ENCODE results near the gene FAM163B.

Gene FAM163B

DNA sequence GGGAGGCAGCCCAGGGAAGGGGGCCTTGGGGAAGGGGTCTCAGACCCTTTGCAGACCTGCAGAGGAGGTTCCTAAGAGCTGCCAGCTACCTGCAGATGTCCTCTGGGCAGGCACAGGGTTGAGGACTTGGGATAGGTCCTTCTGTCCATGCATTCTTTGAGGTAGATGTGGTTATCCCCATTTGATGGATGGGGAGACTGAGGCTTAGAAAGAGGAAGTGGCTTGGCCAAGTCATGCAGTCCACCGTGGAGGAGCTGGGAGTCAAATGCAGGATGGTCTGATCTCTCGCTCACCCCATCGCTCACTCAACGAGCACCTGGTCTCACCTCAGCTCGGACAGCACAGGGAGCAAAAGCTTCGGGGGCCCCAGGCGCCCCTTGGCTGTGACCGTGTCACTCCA, 54.5 kb downstream of the FAM163B start:
- ATAC-seq, result no peak

DNA sequence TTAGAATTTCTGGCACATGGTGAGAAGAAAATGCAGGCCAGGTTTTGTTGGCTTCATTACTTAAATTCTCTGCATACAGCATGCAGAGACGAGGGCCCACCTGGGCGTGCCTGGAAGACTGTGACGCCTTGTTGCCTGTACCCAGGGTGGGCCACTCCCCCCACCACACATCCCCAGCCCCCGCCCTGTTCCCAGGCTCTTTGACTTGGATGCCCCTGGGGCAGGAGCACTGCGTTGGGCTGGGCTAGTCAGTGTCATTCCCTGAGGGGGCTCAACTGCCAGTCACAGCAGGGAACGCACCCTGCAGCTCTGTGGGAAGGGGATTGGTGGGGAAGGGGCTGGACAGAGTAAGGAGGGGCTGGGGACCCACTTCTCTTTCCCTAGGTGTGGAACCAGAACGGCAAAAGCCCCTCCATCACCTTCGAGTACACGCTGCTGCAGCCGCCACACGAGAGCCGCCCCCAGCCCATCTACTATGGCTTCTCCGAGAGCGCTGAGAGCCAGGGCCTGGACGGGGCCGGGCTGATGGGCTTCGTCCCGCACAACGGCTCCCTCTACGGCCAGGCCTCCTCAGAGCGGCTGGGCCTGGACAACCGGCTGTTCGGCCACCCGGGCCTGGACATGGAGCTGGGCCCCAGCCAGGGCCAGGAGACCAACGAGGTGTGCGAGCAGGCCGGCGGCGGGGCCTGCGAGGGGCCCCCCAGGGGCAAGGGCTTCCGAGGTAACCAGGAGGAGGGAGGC, 55.0 kb downstream of the FAM163B start:
- TF ChIP-seq RARB (CRISPR knock-in tag; IDR thresholded peaks at IDR 0.05) (no peak), SNAI2 (CRISPR knock-in tag; IDR thresholded peaks at IDR 0.05) (no peak), ISL1 (CRISPR knock-in tag; IDR thresholded peaks at IDR 0.05) (no peak), ZFP30 (CRISPR knock-in tag; IDR thresholded peaks at IDR 0.05) (no peak), TCF4 (CRISPR knock-in tag; IDR thresholded peaks at IDR 0.05; ENCODE audit: borderline replicate concordance) (no peak), BACH2 (CRISPR knock-in tag; IDR thresholded peaks at IDR 0.05; ENCODE audit: borderline replicate concordance) (no peak), TOX (CRISPR knock-in tag; IDR thresholded peaks at IDR 0.05; ENCODE audit: borderline replicate concordance) (no peak), ZC3H10 (CRISPR knock-in tag; IDR thresholded peaks at IDR 0.05) (no peak), ARNTL (CRISPR knock-in tag; IDR thresholded peaks at IDR 0.05; ENCODE audit: borderline replicate concordance, low read depth) (no peak), PPARA (CRISPR knock-in tag; IDR thresholded peaks at IDR 0.05; ENCODE audit: borderline replicate concordance) (no peak)
- TF ChIP-seq, protein P1, sequence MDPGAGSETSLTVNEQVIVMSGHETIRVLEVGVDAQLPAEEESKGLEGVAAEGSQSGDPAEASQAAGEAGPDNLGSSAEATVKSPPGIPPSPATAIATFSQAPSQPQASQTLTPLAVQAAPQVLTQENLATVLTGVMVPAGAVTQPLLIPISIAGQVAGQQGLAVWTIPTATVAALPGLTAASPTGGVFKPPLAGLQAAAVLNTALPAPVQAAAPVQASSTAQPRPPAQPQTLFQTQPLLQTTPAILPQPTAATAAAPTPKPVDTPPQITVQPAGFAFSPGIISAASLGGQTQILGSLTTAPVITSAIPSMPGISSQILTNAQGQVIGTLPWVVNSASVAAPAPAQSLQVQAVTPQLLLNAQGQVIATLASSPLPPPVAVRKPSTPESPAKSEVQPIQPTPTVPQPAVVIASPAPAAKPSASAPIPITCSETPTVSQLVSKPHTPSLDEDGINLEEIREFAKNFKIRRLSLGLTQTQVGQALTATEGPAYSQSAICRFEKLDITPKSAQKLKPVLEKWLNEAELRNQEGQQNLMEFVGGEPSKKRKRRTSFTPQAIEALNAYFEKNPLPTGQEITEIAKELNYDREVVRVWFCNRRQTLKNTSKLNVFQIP (CRISPR knock-in tag; IDR thresholded peaks at IDR 0.05; ENCODE audit: borderline replicate concordance, low read depth), result no peak
- TF ChIP-seq, protein P2, sequence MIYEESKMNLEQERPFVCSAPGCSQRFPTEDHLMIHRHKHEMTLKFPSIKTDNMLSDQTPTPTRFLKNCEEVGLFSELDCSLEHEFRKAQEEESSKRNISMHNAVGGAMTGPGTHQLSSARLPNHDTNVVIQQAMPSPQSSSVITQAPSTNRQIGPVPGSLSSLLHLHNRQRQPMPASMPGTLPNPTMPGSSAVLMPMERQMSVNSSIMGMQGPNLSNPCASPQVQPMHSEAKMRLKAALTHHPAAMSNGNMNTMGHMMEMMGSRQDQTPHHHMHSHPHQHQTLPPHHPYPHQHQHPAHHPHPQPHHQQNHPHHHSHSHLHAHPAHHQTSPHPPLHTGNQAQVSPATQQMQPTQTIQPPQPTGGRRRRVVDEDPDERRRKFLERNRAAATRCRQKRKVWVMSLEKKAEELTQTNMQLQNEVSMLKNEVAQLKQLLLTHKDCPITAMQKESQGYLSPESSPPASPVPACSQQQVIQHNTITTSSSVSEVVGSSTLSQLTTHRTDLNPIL (CRISPR knock-in tag; IDR thresholded peaks at IDR 0.05; ENCODE audit: low read depth), result no peak
- TF ChIP-seq, protein P3, sequence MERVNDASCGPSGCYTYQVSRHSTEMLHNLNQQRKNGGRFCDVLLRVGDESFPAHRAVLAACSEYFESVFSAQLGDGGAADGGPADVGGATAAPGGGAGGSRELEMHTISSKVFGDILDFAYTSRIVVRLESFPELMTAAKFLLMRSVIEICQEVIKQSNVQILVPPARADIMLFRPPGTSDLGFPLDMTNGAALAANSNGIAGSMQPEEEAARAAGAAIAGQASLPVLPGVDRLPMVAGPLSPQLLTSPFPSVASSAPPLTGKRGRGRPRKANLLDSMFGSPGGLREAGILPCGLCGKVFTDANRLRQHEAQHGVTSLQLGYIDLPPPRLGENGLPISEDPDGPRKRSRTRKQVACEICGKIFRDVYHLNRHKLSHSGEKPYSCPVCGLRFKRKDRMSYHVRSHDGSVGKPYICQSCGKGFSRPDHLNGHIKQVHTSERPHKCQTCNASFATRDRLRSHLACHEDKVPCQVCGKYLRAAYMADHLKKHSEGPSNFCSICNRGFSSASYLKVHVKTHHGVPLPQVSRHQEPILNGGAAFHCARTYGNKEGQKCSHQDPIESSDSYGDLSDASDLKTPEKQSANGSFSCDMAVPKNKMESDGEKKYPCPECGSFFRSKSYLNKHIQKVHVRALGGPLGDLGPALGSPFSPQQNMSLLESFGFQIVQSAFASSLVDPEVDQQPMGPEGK (CRISPR knock-in tag; IDR thresholded peaks at IDR 0.05; ENCODE audit: borderline replicate concordance), result no peak
- no peak for ATAC-seq

More for the DNA sequence above, 54.5 kb downstream of the FAM163B start:
- TF ChIP-seq RARB (CRISPR knock-in tag; IDR thresholded peaks at IDR 0.05) (no peak), ZC3H10 (CRISPR knock-in tag; IDR thresholded peaks at IDR 0.05) (no peak), TCF4 (CRISPR knock-in tag; IDR thresholded peaks at IDR 0.05; ENCODE audit: borderline replicate concordance) (no peak), CSDC2 (CRISPR knock-in tag; IDR thresholded peaks at IDR 0.05) (no peak), ISL1 (CRISPR knock-in tag; IDR thresholded peaks at IDR 0.05) (no peak), ZNF8 (CRISPR knock-in tag; IDR thresholded peaks at IDR 0.05) (no peak), ZFP30 (CRISPR knock-in tag; IDR thresholded peaks at IDR 0.05) (no peak), OSR1 (CRISPR knock-in tag; IDR thresholded peaks at IDR 0.05) (no peak), PPARA (CRISPR knock-in tag; IDR thresholded peaks at IDR 0.05; ENCODE audit: borderline replicate concordance) (no peak), TOX (CRISPR knock-in tag; IDR thresholded peaks at IDR 0.05; ENCODE audit: borderline replicate concordance) (no peak), ZFP3 (CRISPR knock-in tag; IDR thresholded peaks at IDR 0.05) (no peak)
- TF ChIP-seq, protein P3 (CRISPR knock-in tag; IDR thresholded peaks at IDR 0.05; ENCODE audit: borderline replicate concordance), result no peak
- TF ChIP-seq, protein P2 (CRISPR knock-in tag; IDR thresholded peaks at IDR 0.05; ENCODE audit: low read depth), result no peak
- TF ChIP-seq, protein P4, sequence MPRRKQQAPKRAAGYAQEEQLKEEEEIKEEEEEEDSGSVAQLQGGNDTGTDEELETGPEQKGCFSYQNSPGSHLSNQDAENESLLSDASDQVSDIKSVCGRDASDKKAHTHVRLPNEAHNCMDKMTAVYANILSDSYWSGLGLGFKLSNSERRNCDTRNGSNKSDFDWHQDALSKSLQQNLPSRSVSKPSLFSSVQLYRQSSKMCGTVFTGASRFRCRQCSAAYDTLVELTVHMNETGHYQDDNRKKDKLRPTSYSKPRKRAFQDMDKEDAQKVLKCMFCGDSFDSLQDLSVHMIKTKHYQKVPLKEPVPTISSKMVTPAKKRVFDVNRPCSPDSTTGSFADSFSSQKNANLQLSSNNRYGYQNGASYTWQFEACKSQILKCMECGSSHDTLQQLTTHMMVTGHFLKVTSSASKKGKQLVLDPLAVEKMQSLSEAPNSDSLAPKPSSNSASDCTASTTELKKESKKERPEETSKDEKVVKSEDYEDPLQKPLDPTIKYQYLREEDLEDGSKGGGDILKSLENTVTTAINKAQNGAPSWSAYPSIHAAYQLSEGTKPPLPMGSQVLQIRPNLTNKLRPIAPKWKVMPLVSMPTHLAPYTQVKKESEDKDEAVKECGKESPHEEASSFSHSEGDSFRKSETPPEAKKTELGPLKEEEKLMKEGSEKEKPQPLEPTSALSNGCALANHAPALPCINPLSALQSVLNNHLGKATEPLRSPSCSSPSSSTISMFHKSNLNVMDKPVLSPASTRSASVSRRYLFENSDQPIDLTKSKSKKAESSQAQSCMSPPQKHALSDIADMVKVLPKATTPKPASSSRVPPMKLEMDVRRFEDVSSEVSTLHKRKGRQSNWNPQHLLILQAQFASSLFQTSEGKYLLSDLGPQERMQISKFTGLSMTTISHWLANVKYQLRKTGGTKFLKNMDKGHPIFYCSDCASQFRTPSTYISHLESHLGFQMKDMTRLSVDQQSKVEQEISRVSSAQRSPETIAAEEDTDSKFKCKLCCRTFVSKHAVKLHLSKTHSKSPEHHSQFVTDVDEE (CRISPR knock-in tag; IDR thresholded peaks at IDR 0.05), result no peak
